SK-N-SH (cell line): Measurements from ENCODE around the gene GABRB1.

Experiments used
- CTCF ChIP-seq: fragments of 200-600 bp; sonication (generic); IDR thresholded peaks from 2 replicates; pipeline ENCODE4 v1.6.1; 2017; ENCODE audit warnings: antibody characterized with exemption, mild to moderate bottlenecking, moderate library complexity
- EP300 ChIP-seq, 2 experiments: IDR thresholded peaks; 2 replicates each; pipeline versions ENCODE4 v1.4.0 to v1.6.1; 2012; ENCODE audit warnings: borderline replicate concordance in 1 of 2, low read depth in 1 of 2, low read length in 1 of 2
- EZH2phosphoT487 ChIP-seq: fragments of 200-600 bp; sonication (generic); IDR thresholded peaks from 2 replicates; pipeline ENCODE4 v1.6.1; 2017; ENCODE audit warnings: low read depth, mixed run types, mild to moderate bottlenecking, antibody characterized with exemption, moderate library complexity, borderline replicate concordance
- FOXM1 ChIP-seq: IDR thresholded peaks from 2 replicates; pipeline ENCODE4 v1.4.0; 2012; ENCODE audit warnings: low read depth, mild to moderate bottlenecking
- GABPA ChIP-seq: IDR thresholded peaks from 2 replicates; pipeline ENCODE4 v1.4.0; 2012; ENCODE audit warnings: low read depth, mild to moderate bottlenecking
- JUND ChIP-seq: IDR thresholded peaks from 2 replicates; pipeline ENCODE4 v1.4.0; 2012
- MAX ChIP-seq: IDR thresholded peaks from 2 replicates; pipeline ENCODE4 v1.4.0; 2012; ENCODE audit warnings: low read depth
- MEF2A ChIP-seq: IDR thresholded peaks from 2 replicates; pipeline ENCODE4 v1.4.0; 2012; ENCODE audit warnings: low read depth, borderline replicate concordance
- POLR2AphosphoS5 ChIP-seq: IDR thresholded peaks from 2 replicates; pipeline ENCODE4 v1.6.1; 2012; ENCODE audit warnings: low read depth, low read length
- RCOR1 ChIP-seq: fragments of 150-350 bp; IDR thresholded peaks from 2 replicates; pipeline ENCODE4 v1.6.1; 2017; ENCODE audit warnings: antibody characterized with exemption, low read length
- RFX5 ChIP-seq: IDR thresholded peaks from 2 replicates; pipeline ENCODE4 v1.6.1; 2012; ENCODE audit warnings: mild to moderate bottlenecking, improper control_type of control experiment, low read length
- RXRA ChIP-seq: IDR thresholded peaks from 2 replicates; pipeline ENCODE4 v1.4.0; 2012; ENCODE audit warnings: low read depth, mild to moderate bottlenecking, borderline replicate concordance
- ZBTB33 ChIP-seq: IDR thresholded peaks from 2 replicates; pipeline ENCODE4 v1.4.0; 2012; ENCODE audit warnings: low read depth, borderline replicate concordance

- TF ChIP-seq POLR2AphosphoS5: no peak
- no peak for TF ChIP-seq MAX
- TF ChIP-seq RFX5: no peak
- peak; percentile 77 for TF ChIP-seq CTCF
- no peak for TF ChIP-seq GABPA
- no peak for TF ChIP-seq JUND
- TF ChIP-seq MEF2A: no peak
- TF ChIP-seq FOXM1: no peak
- TF ChIP-seq RXRA: no peak
- no peak for TF ChIP-seq RCOR1
- TF ChIP-seq EP300 (IDR thresholded peaks at IDR 0.05; ENCODE audit: borderline replicate concordance in 1 of 2, low read depth in 1 of 2, low read length in 1 of 2): no peak
- no peak for TF ChIP-seq EZH2phosphoT487
- no peak for TF ChIP-seq ZBTB33
These were observed 352.6 kb downstream of the GABRB1 start for GRCh38 chr4:47383829-47384427.
